Vagina (tissue), 2 donors: ENCODE results near the gene FAM25A.

ENCODE experiments used
- CTCF ChIP-seq, 3 experiments: fragments of 450-650 bp in 2 of 3; fragments of 200-600 bp in 1 of 3; sonication (generic) in 1 of 3; IDR thresholded peaks; one replicate each; pipeline ENCODE4 v1.5.1; 2017 to 2019; ENCODE audit warnings: antibody characterized with exemption in 3 of 3, mild to moderate bottlenecking in 2 of 3, moderate library complexity in 2 of 3
- POLR2A ChIP-seq, 2 donors: fragments of 450-650 bp; IDR thresholded peaks; one replicate each; pipeline ENCODE4 v1.6.1; 2017; ENCODE audit warnings: antibody characterized with exemption in 2 of 2, mild to moderate bottlenecking in 2 of 2, moderate library complexity in 2 of 2

- TF ChIP-seq CTCF (IDR thresholded peaks at IDR 0.05) (no peak), POLR2A (IDR thresholded peaks at IDR 0.05) (no peak)
Observed at GRCh38 chr10:87053111-87053510, 33.0 kb downstream of the FAM25A start.
